Natural killer cell treated with Interleukin-12 subunit alpha and Interleukin-12 subunit beta and Interleukin-15 and Interleukin-18, amount 100 ng/mL, for 72 hours (primary cell): Measurements from ENCODE around the gene PRIMA1. TPM values are rescaled to one million over a fixed set of nuclear protein-coding genes. Genes with fewer than 3 reads are reported as not detected.
A peak's percentile ranks its signal among the peaks of the same experiment; 100 is the strongest.

Source experiments
- ATAC-seq, 2 donors: fragments of 150-1000 bp; cut with Tn5 transposase in 1 of 2; sonication (Bioruptor Pico), chemical (Tn5 transposase) in 1 of 2; 2 replicates each; pipeline ENCODE4 v1.10.0; 2021
- DNase-seq: peaks from one replicate; pipeline ENCODE4 v3.0.0; 2022; ENCODE audit warnings: low spot score
- H3K27ac Mint-ChIP-seq, 2 donors: 1 replicate in 1 of 2; 2 replicates in 1 of 2; pipeline ENCODE4 v1.8.0; 2022; ENCODE audit warnings: mixed read lengths in 2 of 2, mild to moderate bottlenecking in 1 of 2, moderate library complexity in 1 of 2
- H3K27me3 Mint-ChIP-seq, 2 donors: 1 replicate in 1 of 2; 2 replicates in 1 of 2; pipeline ENCODE4 v1.8.0; 2022; ENCODE audit warnings: mixed read lengths in 2 of 2
- H3K36me3 Mint-ChIP-seq: one replicate; pipeline ENCODE4 v1.8.0; 2022; ENCODE audit warnings: mixed read lengths
- H3K4me1 Mint-ChIP-seq, 2 donors: 1 replicate in 1 of 2; 2 replicates in 1 of 2; pipeline ENCODE4 v1.8.0; 2022; ENCODE audit warnings: low read depth in 2 of 2, mixed read lengths in 2 of 2, mild to moderate bottlenecking in 1 of 2
- H3K4me3 Mint-ChIP-seq: one replicate; pipeline ENCODE4 v1.8.0; 2022; ENCODE audit warnings: mixed read lengths
- H3K9me3 Mint-ChIP-seq: 2 replicates; pipeline ENCODE4 v1.8.0; 2022; ENCODE audit warnings: mixed read lengths
- total RNA-seq, 2 donors: library from RNA; stranded (reverse); gene quantifications; one replicate each; pipeline ENCODE4 v1.2.3, GENCODE V29; 2022

Gene PRIMA1
- total RNA-seq, 2 donors from 2014 or later: not detected

- H3K9me3 Mint-ChIP-seq: peaks cover 5% of the 10 kb centered on the region
- H3K27ac Mint-ChIP-seq: no peak overlapping the region
Observed at GRCh38 chr14:93727039-93727740, 61.1 kb downstream of the PRIMA1 start.

GRCh38 chr14:93725993-93726392, 62.3 kb downstream of the PRIMA1 start:
- Mint-ChIP-seq H3K36me3 (no peaks in the 10 kb centered on the region), H3K4me1 (peaks cover 0 to 6% of the 10 kb centered on the region in 2 donors), H3K27me3 (no peaks in the 10 kb centered on the region), H3K27ac (no peak overlapping the region), H3K4me3 (no peak overlapping the region), H3K9me3 (peaks cover 5% of the 10 kb centered on the region)
- ATAC-seq (no peak), DNase-seq (no peak)

More at GRCh38 chr14:93727039-93727740, 61.1 kb downstream of the PRIMA1 start:
- DNase-seq (peak; percentile 51), ATAC-seq (no peak)
- H3K27me3 Mint-ChIP-seq: no peaks in the 10 kb centered on the region
- H3K4me3 Mint-ChIP-seq: no peak overlapping the region
- no peaks in the 10 kb centered on the region for H3K4me1 Mint-ChIP-seq
- H3K36me3 Mint-ChIP-seq: no peaks in the 10 kb centered on the region

- H3K4me1 Mint-ChIP-seq: peaks cover 0 to 6% of the 10 kb centered on the region in 2 donors
- no peak for ATAC-seq
- peaks cover 5% of the 10 kb centered on the region for H3K9me3 Mint-ChIP-seq
- H3K4me3 Mint-ChIP-seq: no peak overlapping the region
- no peak overlapping the region for H3K27ac Mint-ChIP-seq
- no peaks in the 10 kb centered on the region for H3K36me3 Mint-ChIP-seq
- no peaks in the 10 kb centered on the region for H3K27me3 Mint-ChIP-seq
- DNase-seq: no peak
Observed at GRCh38 chr14:93725002-93725582, 63.2 kb downstream of the PRIMA1 start.

DNA sequence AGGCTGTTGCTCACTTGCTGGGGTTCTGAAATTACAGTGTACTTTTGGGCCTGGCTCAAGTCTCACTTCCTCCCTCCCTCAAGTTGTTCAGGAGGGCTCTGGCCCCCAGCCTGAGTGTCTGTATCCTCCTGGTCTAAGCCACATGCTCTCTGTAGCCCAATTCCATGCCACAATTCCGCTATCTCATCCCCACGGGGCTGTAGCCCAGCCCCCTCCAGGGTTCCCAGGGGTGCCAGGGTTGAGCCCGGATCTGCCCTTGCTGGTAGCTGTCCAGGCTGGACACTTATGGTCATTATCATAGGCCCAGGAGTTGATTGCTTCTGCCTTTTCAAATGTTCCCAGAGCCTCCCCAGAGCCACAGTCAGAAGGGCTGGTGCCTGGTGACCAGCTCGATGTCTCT, 65.3 kb downstream of the PRIMA1 start:
- no peak for DNase-seq
- Mint-ChIP-seq H3K27me3 (no peaks in the 10 kb centered on the region), H3K27ac (no peak overlapping the region), H3K4me1 (peaks cover 0 to 6% of the 10 kb centered on the region in 2 donors), H3K4me3 (no peak overlapping the region), H3K36me3 (no peaks in the 10 kb centered on the region), H3K9me3 (peaks cover 5% of the 10 kb centered on the region)
- no peak for ATAC-seq

DNA sequence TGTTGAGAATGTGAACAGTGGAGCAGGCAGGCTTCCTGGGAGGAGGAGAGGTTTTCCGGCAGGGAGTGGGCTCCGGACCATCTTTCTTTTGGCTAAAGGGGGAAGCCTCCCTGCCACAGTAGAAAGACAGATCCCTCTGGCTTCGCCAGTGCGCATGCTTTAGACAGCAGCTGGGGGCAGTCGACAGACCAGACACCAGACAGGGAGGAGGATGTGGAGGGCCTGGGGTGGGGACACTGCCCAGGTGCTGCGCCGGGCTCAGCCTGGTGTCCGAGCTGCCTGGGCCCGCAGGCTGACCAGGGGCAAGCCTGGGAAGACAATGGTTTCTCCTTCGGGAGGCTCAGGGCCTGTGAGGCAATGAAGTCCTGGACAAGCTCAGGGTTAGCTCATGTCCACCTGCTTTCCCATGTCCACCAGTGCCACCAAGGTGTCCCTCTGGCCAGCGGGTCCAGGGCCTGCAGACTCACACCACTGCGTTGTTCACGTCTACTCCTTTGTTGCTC, 67.3 kb downstream of the PRIMA1 start:
- ATAC-seq (no peak), DNase-seq (no peak)
- H3K4me1 Mint-ChIP-seq: peaks cover 0 to 6% of the 10 kb centered on the region in 2 donors
- H3K27me3 Mint-ChIP-seq: no peaks in the 10 kb centered on the region
- no peak overlapping the region for H3K27ac Mint-ChIP-seq
- H3K9me3 Mint-ChIP-seq: peaks cover 5% of the 10 kb centered on the region
- no peak overlapping the region for H3K4me3 Mint-ChIP-seq
- H3K36me3 Mint-ChIP-seq: no peaks in the 10 kb centered on the region

DNA sequence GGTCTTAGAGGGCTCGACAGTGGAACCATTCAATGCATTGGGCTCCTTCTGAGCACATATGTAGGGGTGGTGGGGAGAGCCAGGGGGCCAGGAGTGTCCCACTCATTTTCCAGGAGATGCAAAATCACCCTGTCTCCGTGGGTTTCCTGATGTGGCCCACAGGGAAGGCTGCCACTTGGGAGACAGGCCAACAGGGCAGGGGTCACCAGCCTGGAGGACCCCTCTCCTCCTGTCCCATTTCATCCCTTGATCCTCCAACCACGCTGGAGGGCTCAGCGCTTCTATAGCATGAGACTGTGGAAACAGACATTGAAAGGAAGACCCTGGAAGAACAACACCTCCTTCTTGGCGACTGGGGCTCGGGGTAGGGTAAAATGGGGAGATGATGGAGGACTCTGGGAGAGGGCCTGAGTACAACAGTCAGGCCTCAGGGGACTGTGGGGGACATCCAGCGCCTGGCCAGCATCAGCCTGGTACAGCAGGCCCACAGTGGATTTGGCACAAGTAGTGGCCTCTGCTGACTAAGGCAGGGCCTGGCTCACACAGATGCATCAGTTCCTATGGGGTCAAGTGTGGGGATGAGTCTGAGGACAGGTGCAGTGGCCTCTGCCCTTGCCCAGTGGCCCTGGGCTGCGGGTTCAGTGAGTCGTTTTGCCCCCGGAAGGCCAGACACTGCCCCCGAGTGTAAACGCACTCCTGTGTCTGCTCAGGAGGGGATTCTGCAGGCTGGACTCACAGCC, 68.0 kb downstream of the PRIMA1 start:
- peaks cover 0 to 6% of the 10 kb centered on the region in 2 donors for H3K4me1 Mint-ChIP-seq
- no peak for DNase-seq
- peaks cover 5% of the 10 kb centered on the region for H3K9me3 Mint-ChIP-seq
- H3K27me3 Mint-ChIP-seq: peaks cover 0 to 2% of the 10 kb centered on the region in 2 donors
- no peak for ATAC-seq
- no peak overlapping the region for H3K27ac Mint-ChIP-seq
- H3K36me3 Mint-ChIP-seq: no peaks in the 10 kb centered on the region
- no peak overlapping the region for H3K4me3 Mint-ChIP-seq

- ATAC-seq (no peak), DNase-seq (no peak)
- Mint-ChIP-seq H3K4me3 (no peak overlapping the region), H3K36me3 (no peaks in the 10 kb centered on the region), H3K9me3 (peaks cover 5% of the 10 kb centered on the region), H3K27me3 (peaks cover 0 to 2% of the 10 kb centered on the region in 2 donors), H3K27ac (no peak overlapping the region), H3K4me1 (peaks cover 0 to 6% of the 10 kb centered on the region in 2 donors)
Observed at GRCh38 chr14:93719256-93719655, 69.0 kb downstream of the PRIMA1 start.

DNA sequence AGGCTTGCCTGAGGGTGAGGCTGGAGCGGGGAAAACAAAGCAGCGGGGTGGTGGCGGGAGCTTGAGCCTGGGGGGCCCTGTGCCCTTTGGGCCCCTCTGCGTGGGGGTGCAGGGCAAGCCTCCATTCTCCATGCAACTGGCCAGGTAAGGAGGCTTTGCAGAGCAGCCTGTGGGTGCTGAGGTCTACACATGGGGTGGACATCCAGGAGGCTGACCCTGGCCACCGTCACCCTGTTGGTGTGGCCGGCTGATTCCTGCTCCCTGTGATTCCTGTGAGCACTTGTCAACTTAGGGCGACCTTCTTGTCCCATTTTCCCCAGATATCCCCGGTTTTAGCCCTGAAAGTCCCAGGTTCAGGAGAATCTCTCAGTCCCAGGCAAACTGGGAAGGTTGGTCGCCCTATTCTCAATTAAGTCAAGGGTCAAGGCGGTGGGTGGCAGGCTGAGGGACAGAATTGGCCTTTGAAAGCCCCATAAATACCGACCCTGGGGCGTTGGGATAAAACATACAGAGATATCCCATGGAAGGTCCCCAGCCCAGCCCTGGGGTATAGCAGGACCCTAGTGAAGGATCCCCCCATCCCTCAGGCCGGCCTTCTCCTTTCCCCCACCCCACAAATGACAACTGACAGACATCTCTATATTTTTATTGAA, 70.5 kb downstream of the PRIMA1 start:
- DNase-seq (no peak), ATAC-seq (no peak)
- peaks cover 0 to 2% of the 10 kb centered on the region in 2 donors for H3K27me3 Mint-ChIP-seq
- H3K27ac Mint-ChIP-seq: no peak overlapping the region
- H3K9me3 Mint-ChIP-seq: peaks cover 5% of the 10 kb centered on the region
- peaks cover 0 to 6% of the 10 kb centered on the region in 2 donors for H3K4me1 Mint-ChIP-seq
- no peaks in the 10 kb centered on the region for H3K36me3 Mint-ChIP-seq
- no peak overlapping the region for H3K4me3 Mint-ChIP-seq

DNA sequence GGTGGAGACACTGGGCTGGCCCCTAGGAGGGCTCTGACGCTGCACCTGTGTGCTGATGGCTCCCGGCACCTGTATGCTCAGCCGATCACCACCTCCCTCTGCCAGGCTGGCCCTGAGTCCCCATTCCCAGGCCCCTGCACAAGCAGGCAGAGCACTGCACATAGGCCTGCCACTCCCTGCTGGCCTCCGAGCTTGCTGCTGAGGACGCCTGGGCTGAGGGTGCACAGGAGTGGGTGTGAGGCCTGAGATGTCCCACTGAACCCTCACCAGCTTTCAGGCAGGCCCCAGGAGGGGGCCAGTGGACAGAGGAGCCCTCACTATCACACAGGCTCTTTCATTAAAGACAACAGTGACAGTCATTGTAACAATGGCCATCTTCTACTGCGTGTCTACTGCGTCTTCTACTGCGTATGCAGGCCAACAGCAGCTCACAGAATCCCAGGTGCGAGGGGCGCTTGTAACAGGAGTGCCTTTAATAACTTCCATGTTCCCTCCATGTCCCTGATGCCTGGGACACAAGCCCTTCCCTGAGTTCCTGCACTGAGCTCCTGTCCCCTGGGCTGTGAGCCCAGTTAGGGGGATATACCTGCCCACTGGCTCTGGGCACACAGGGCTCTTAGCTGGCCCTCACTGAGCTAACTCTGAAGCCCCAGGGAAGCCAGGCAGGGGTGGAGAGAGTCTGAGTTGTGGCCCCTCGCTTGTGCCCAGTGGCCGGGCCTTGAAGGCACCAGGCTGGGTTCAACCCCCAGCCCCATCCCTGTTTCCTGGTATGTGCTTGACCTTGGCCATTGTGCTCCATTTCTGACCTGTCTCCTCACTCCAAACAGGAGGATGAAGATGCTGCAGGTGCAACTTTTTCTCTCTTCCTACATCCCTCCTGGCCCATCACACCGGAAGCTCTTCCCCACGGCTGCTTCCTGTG, 71.3 kb downstream of the PRIMA1 start:
- Mint-ChIP-seq H3K27ac (no peak overlapping the region), H3K27me3 (peaks cover 0 to 2% of the 10 kb centered on the region in 2 donors), H3K36me3 (no peaks in the 10 kb centered on the region), H3K4me3 (no peak overlapping the region), H3K4me1 (peaks cover 0 to 6% of the 10 kb centered on the region in 2 donors), H3K9me3 (no peaks in the 10 kb centered on the region)
- no peak for DNase-seq
- ATAC-seq: peak in 1 of 2 donors; percentile 7

DNA sequence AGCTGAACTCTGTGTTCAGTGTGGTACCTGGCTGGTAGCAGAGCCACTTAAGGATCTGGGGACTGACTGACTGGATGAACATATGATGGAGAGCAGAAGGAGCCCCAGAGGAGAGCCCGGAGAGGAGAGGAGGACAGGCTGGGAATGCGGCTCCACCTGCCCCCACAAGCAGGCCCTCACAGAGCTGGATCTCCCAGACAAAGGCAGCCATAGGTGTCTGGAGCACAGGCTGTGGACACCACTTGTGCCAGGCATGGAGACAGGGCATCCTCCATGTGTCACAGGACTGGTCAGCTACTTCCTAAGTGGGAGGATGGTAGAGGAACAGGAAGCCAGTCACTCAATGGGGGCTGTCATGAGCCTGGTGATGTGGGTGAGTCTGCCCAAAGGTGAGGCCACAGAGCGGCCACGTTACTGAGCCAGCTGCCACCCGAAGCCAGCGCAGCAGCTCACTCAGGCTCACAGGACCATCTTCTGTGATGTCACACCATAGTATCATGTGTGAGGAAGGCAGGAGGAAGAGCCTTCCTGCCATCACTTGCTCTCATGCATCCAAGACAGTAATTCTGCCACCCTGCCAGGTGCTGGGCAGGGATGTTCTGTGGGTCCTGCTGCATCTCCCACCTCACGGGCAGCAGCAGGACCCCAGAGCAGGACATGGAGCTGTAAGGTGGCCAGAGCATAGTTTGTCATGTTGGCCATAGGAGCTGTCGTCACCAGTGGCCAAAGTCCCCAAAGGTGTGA, 72.1 kb downstream of the PRIMA1 start:
- no peak overlapping the region for H3K4me3 Mint-ChIP-seq
- H3K4me1 Mint-ChIP-seq: no peaks in the 10 kb centered on the region
- no peak for ATAC-seq
- H3K27ac Mint-ChIP-seq: no peak overlapping the region
- H3K27me3 Mint-ChIP-seq: peaks cover 0 to 2% of the 10 kb centered on the region in 2 donors
- no peaks in the 10 kb centered on the region for H3K36me3 Mint-ChIP-seq
- DNase-seq: no peak
- no peaks in the 10 kb centered on the region for H3K9me3 Mint-ChIP-seq

DNA sequence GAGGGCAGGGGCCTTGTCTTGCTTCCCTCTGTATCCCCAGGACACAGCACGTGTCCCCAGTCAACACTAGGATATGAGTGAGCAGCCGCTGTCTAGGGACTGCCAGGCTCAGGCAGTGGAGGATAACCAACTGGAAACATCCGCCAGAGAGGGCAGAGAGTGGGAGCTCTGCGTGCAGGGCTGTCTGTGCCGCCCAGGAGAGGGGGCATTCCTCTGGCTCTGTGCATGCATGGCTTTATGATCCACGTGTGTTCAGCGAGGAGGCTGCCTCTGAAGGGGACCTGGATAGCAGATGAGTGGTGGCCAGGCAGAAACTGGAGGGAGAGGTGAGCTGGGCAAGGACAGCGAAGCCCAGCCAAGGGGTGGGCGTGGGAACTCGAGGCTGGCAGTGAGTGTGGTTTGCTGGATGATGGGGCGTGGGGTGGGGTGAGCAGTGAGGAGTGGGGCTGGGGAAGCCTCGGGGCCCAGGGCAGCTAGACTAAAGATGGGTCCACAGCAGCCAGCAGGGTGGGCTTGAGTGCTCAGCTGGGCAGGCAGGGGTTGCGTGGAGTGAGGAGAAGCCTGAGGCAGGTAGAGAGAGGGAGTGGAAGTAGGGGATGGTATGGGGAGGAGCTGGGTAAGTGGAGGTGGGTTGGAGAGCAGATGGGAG, 72.9 kb downstream of the PRIMA1 start:
- H3K36me3 Mint-ChIP-seq: no peaks in the 10 kb centered on the region
- H3K4me3 Mint-ChIP-seq: no peak overlapping the region
- peaks cover 0 to 2% of the 10 kb centered on the region in 2 donors for H3K27me3 Mint-ChIP-seq
- no peak overlapping the region for H3K27ac Mint-ChIP-seq
- no peaks in the 10 kb centered on the region for H3K9me3 Mint-ChIP-seq
- no peak for DNase-seq
- no peaks in the 10 kb centered on the region for H3K4me1 Mint-ChIP-seq
- ATAC-seq: no peak

DNA sequence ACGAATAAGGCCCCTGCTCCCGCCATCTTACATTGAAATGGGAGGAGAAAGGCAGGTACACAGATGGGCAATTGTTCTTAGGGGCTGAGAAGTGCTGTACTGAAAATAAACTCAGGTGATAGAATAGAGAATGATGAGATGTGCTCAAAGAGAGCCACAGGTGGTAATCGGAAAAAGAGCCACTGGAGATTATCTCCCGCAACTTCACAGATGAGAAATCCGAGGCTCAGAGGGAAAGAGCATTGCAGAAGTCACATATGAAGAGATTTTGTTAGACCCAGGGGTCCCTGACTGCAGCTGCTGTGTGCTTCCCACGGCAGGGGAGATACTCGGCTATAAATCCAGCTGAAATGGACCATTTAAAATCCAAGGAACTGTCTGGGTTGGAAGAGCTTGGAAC, 73.7 kb downstream of the PRIMA1 start:
- no peaks in the 10 kb centered on the region for H3K9me3 Mint-ChIP-seq
- H3K4me1 Mint-ChIP-seq: no peaks in the 10 kb centered on the region
- H3K27me3 Mint-ChIP-seq: peaks cover 0 to 2% of the 10 kb centered on the region in 2 donors
- no peak overlapping the region for H3K27ac Mint-ChIP-seq
- DNase-seq (no peak), ATAC-seq (no peak)
- no peaks in the 10 kb centered on the region for H3K36me3 Mint-ChIP-seq
- no peak overlapping the region for H3K4me3 Mint-ChIP-seq
